SU-DHL-6 (cell line): ENCODE results near the gene SPEF2.

Experiments used
- EZH2phosphoT487 ChIP-seq: fragments of 200-600 bp; sonication (generic), shearing (Covaris generic); conservative IDR thresholded peaks from 2 replicates; pipeline ENCODE4 v1.6.1; 2018; ENCODE audit warnings: mild to moderate bottlenecking, antibody characterized with exemption, low read length, moderate library complexity, mixed read lengths
- TF ChIP-seq, protein P1 (sequence below): fragments of 200-600 bp; sonication (generic); IDR thresholded peaks from one replicate; pipeline ENCODE4 v1.5.1; 2017; ENCODE audit warnings: antibody characterized with exemption, mild to moderate bottlenecking, low read length, moderate library complexity; ENCODE audit not compliant: insufficient read depth, poor library complexity, severe bottlenecking

DNA sequence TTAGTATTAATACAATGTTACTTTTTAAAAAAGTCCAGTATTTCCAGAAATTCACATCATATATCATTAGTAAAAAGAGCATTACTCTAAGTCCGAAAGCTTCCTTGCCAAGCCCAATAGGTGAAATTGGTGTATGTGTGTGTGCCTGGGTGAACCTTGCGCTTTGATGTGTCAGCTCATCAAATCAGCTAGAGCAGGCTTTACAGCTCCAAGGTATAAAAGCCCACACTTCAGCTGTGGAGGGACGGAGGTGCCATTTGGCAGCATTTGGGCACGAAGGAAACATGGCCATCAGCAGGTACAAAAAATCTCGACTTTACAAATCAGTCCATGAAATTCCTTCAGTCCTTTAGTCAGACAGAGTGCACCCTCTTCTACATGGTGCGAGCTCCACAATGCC, 162.6 kb downstream of the SPEF2 start:
- TF ChIP-seq, protein P1, sequence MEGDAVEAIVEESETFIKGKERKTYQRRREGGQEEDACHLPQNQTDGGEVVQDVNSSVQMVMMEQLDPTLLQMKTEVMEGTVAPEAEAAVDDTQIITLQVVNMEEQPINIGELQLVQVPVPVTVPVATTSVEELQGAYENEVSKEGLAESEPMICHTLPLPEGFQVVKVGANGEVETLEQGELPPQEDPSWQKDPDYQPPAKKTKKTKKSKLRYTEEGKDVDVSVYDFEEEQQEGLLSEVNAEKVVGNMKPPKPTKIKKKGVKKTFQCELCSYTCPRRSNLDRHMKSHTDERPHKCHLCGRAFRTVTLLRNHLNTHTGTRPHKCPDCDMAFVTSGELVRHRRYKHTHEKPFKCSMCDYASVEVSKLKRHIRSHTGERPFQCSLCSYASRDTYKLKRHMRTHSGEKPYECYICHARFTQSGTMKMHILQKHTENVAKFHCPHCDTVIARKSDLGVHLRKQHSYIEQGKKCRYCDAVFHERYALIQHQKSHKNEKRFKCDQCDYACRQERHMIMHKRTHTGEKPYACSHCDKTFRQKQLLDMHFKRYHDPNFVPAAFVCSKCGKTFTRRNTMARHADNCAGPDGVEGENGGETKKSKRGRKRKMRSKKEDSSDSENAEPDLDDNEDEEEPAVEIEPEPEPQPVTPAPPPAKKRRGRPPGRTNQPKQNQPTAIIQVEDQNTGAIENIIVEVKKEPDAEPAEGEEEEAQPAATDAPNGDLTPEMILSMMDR = no peak
- no peak for TF ChIP-seq EZH2phosphoT487
